H9 (cell line): ENCODE measurements around the gene LRP1B. TPM values are rescaled to one million over a fixed set of nuclear protein-coding genes. Genes with fewer than 3 reads are reported as not detected.

Source experiments
- DNase-seq: peaks from one replicate; pipeline ENCODE4 v3.0.0-alpha.2; 2017
- H2AFZ ChIP-seq: one replicate; pipeline ENCODE4 v1.6.1; 2013; ENCODE audit warnings: mild to moderate bottlenecking, low read length, control low read depth, moderate library complexity
- H2AK5ac ChIP-seq: 2 replicates; pipeline ENCODE4 v1.6.1; 2013; ENCODE audit warnings: low read length, control low read depth, mixed read lengths; ENCODE audit not compliant: insufficient read length
- H2BK120ac ChIP-seq: one replicate; pipeline ENCODE4 v1.6.1; 2013; ENCODE audit warnings: low read depth, mild to moderate bottlenecking, low read length, control low read depth, inconsistent platforms; ENCODE audit not compliant: poor library complexity, severe bottlenecking
- H2BK12ac ChIP-seq: 2 replicates; pipeline ENCODE4 v1.6.1; 2013; ENCODE audit warnings: low read length, control low read depth, mixed read lengths, low read depth; ENCODE audit not compliant: insufficient read length
- H2BK15ac ChIP-seq: 2 replicates; pipeline ENCODE4 v1.6.1; 2013; ENCODE audit warnings: low read depth, low read length, control low read depth
- H2BK20ac ChIP-seq: one replicate; pipeline ENCODE4 v1.6.1; 2013; ENCODE audit warnings: low read depth, mild to moderate bottlenecking, low read length, control low read depth, inconsistent platforms; ENCODE audit not compliant: poor library complexity, severe bottlenecking
- H2BK5ac ChIP-seq: 2 replicates; pipeline ENCODE4 v1.6.1; 2013; ENCODE audit warnings: low read length, control low read depth, mixed read lengths; ENCODE audit not compliant: insufficient read length
- H3K14ac ChIP-seq: 2 replicates; pipeline ENCODE4 v1.6.1; 2013; ENCODE audit warnings: low read length, control low read depth; ENCODE audit not compliant: insufficient read depth
- H3K18ac ChIP-seq: 2 replicates; pipeline ENCODE4 v1.6.1; 2013; ENCODE audit warnings: low read depth, mild to moderate bottlenecking, mixed read lengths, low read length, control low read depth; ENCODE audit not compliant: insufficient read length
- H3K23ac ChIP-seq: 2 replicates; pipeline ENCODE4 v1.6.1; 2013; ENCODE audit warnings: low read length, control low read depth, mixed read lengths, low read depth; ENCODE audit not compliant: insufficient read length
- H3K23me2 ChIP-seq: 2 replicates; pipeline ENCODE4 v1.6.1; 2013; ENCODE audit warnings: low read depth, mild to moderate bottlenecking, mixed read lengths, low read length, control low read depth; ENCODE audit not compliant: insufficient read length, poor library complexity, severe bottlenecking
- H3K27ac ChIP-seq: 2 replicates; pipeline ENCODE4 v1.5.1; 2013; ENCODE audit warnings: low read length, control low read depth, mixed read lengths, low read depth; ENCODE audit not compliant: insufficient read length
- H3K27me3 ChIP-seq: 2 replicates; pipeline ENCODE4 v1.6.1; 2013; ENCODE audit warnings: low read length, control low read depth, inconsistent platforms; ENCODE audit not compliant: insufficient read depth
- H3K4ac ChIP-seq: 2 replicates; pipeline ENCODE4 v1.6.1; 2013; ENCODE audit warnings: low read depth, mild to moderate bottlenecking, control low read depth, inconsistent platforms, low read length, moderate library complexity
- H3K4me1 ChIP-seq: 2 replicates; pipeline ENCODE4 v1.6.1; 2013; ENCODE audit warnings: low read length, control low read depth, inconsistent platforms; ENCODE audit not compliant: insufficient read depth
- H3K4me2 ChIP-seq: 2 replicates; pipeline ENCODE4 v1.6.1; 2013; ENCODE audit warnings: low read length, control low read depth, mixed read lengths; ENCODE audit not compliant: insufficient read length, insufficient read depth
- H3K56ac ChIP-seq: 2 replicates; pipeline ENCODE4 v1.6.1; 2013; ENCODE audit warnings: low read depth, mild to moderate bottlenecking, mixed read lengths, low read length, control low read depth; ENCODE audit not compliant: insufficient read length
- H3K79me1 ChIP-seq: 2 replicates; pipeline ENCODE4 v1.6.1; 2013; ENCODE audit warnings: low read depth, mild to moderate bottlenecking, moderate library complexity, low read length, control low read depth, inconsistent platforms; ENCODE audit not compliant: insufficient read depth, poor library complexity, severe bottlenecking
- H3K79me2 ChIP-seq: 2 replicates; pipeline ENCODE4 v1.6.1; 2013; ENCODE audit warnings: low read length, control low read depth, inconsistent platforms; ENCODE audit not compliant: insufficient read depth
- H3K9ac ChIP-seq: 2 replicates; pipeline ENCODE4 v1.6.1; 2013; ENCODE audit warnings: low read length, control low read depth, mixed read lengths; ENCODE audit not compliant: insufficient read length; ENCODE audit errors: extremely low read depth
- H3K9me3 ChIP-seq: one replicate; pipeline ENCODE4 v1.6.1; 2013; ENCODE audit warnings: low read depth, low read length, inconsistent platforms; ENCODE audit not compliant: control insufficient read depth
- H3T11ph ChIP-seq: one replicate; pipeline ENCODE4 v1.6.1; 2013; ENCODE audit warnings: mild to moderate bottlenecking, low read length, control low read depth, inconsistent platforms
- H4K20me1 ChIP-seq: one replicate; pipeline ENCODE4 v1.6.1; 2013; ENCODE audit not compliant: control insufficient read depth, insufficient read length, insufficient read depth
- H4K5ac ChIP-seq: 2 replicates; pipeline ENCODE4 v1.6.1; 2013; ENCODE audit warnings: low read depth, mild to moderate bottlenecking, mixed read lengths, low read length, control low read depth; ENCODE audit not compliant: insufficient read length
- H4K8ac ChIP-seq: replicated peaks from 2 replicates; pipeline ENCODE4 v1.6.1; 2013; ENCODE audit warnings: low read length, control low read depth, mixed read lengths, low read depth; ENCODE audit not compliant: insufficient read length
- H4K91ac ChIP-seq: 2 replicates; pipeline ENCODE4 v1.6.1; 2013; ENCODE audit warnings: low read depth, mild to moderate bottlenecking, moderate library complexity, mixed read lengths, low read length, control low read depth; ENCODE audit not compliant: insufficient read length
- H3K27ac Mint-ChIP-seq, 3 experiments: 2 replicates in 2 of 3; 3 replicates in 1 of 3; pipeline ENCODE4 v1.8.0; 2020 to 2021; ENCODE audit warnings: mixed read lengths in 3 of 3, mild to moderate bottlenecking in 1 of 3, moderate library complexity in 1 of 3
- H3K27me3 Mint-ChIP-seq: 2 replicates; pipeline ENCODE4 v1.8.0; 2021; ENCODE audit warnings: low read depth, mild to moderate bottlenecking, moderate library complexity, mixed read lengths
- H3K36me3 Mint-ChIP-seq, 3 experiments: 2 replicates in 2 of 3; 3 replicates in 1 of 3; pipeline ENCODE4 v1.8.0; 2020 to 2021; ENCODE audit warnings: low read depth in 3 of 3, mixed read lengths in 3 of 3; ENCODE audit not compliant: insufficient read depth in 1 of 3
- H3K4me1 Mint-ChIP-seq, 2 experiments: 2 replicates each; pipeline ENCODE4 v1.8.0; 2020; ENCODE audit warnings: mixed read lengths in 2 of 2
- H3K4me3 Mint-ChIP-seq, 2 experiments: 2 replicates in 1 of 2; 3 replicates in 1 of 2; pipeline ENCODE4 v1.8.0; 2020 to 2021; ENCODE audit warnings: mild to moderate bottlenecking in 2 of 2, mixed read lengths in 2 of 2, moderate library complexity in 1 of 2
- H3K9me3 Mint-ChIP-seq, 2 experiments: 2 replicates in 1 of 2; 3 replicates in 1 of 2; pipeline ENCODE4 v1.8.0; 2020; ENCODE audit warnings: mild to moderate bottlenecking in 2 of 2, mixed read lengths in 2 of 2, moderate library complexity in 1 of 2
- WGBS: extraction: QIAGEN DNeasy Blood & Tissue Kit; methylation state at CpG from one replicate; pipeline ENCODE4 v1.1.7; 2013; ENCODE audit warnings: missing lambda C conversion rate, low lambda C conversion rate, mixed read lengths; ENCODE audit not compliant: insufficient read length; ENCODE audit errors: extremely low coverage; 5-methylcytosine and 5-hydroxymethylcytosine counted together
- total RNA-seq: library from RNA; stranded (reverse); gene quantifications from 2 replicates; pipeline ENCODE4 v1.2.1, GENCODE V29; 2021
- TF ChIP-seq, protein P1 (sequence below): fragments of 200-600 bp; sonication (generic); conservative IDR thresholded peaks from 3 replicates; pipeline ENCODE4 v1.8.0; 2021; ENCODE audit warnings: antibody characterized with exemption, mild to moderate bottlenecking

The LRP1B gene
- total RNA-seq, 1 experiment from 2014 or later = not detected

DNA sequence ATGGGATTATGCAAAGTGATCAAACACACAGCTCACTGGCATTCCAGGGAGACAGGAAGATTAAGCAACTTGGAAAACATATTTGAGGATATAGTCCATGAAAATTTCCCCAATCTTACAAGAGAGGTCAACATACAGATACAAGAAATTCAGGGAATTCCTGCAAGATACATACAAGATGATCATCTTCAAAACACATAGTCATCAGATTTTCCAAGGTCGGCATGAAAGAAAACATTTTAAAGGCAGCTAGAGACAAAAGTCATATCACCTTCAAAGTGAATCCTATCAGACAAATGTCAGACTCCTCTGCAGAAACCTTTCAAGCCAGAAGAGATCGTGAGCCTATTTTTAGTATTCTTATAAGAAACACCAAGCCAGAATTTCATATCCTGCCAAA, 1188.5 kb downstream of the LRP1B start:
- Histone ChIP-seq H3T11ph (no peak overlapping the region), H3K4me2 (no peak overlapping the region), H4K91ac (no peak overlapping the region), H4K20me1 (no peaks in the 10 kb centered on the region), H3K4me1 (no peaks in the 10 kb centered on the region), H3K18ac (no peak overlapping the region), H3K14ac (no peak overlapping the region), H2BK12ac (no peak overlapping the region), H3K79me2 (no peaks in the 10 kb centered on the region), H2BK15ac (no peak overlapping the region), H3K9ac (no peak overlapping the region), H3K79me1 (no peaks in the 10 kb centered on the region), H4K8ac (no peak overlapping the region), H3K56ac (no peak overlapping the region), H2BK20ac (no peak overlapping the region), H3K23me2 (no peaks in the 10 kb centered on the region), H3K9me3 (no peaks in the 10 kb centered on the region), H3K27me3 (no peaks in the 10 kb centered on the region), H3K4ac (no peak overlapping the region), H4K5ac (no peak overlapping the region), H2AK5ac (no peak overlapping the region), H2BK5ac (no peak overlapping the region), H3K23ac (no peak overlapping the region), H3K27ac (no peak overlapping the region), H2BK120ac (no peak overlapping the region), H2AFZ (no peak overlapping the region)
- Mint-ChIP-seq H3K9me3 (peaks cover 0 to 3% of the 10 kb centered on the region in 2 experiments; a peak in 1 of 5 replicates), H3K36me3 (no peaks in the 10 kb centered on the region), H3K27ac (no peak overlapping the region), H3K4me1 (peaks cover 10% of the 10 kb centered on the region in 2 experiments), H3K27me3 (no peaks in the 10 kb centered on the region), H3K4me3 (no peak overlapping the region)
- DNase-seq = no peak
- no CpG with 5 or more reads among the region's 2 CpGs for WGBS
- TF ChIP-seq, protein P1, sequence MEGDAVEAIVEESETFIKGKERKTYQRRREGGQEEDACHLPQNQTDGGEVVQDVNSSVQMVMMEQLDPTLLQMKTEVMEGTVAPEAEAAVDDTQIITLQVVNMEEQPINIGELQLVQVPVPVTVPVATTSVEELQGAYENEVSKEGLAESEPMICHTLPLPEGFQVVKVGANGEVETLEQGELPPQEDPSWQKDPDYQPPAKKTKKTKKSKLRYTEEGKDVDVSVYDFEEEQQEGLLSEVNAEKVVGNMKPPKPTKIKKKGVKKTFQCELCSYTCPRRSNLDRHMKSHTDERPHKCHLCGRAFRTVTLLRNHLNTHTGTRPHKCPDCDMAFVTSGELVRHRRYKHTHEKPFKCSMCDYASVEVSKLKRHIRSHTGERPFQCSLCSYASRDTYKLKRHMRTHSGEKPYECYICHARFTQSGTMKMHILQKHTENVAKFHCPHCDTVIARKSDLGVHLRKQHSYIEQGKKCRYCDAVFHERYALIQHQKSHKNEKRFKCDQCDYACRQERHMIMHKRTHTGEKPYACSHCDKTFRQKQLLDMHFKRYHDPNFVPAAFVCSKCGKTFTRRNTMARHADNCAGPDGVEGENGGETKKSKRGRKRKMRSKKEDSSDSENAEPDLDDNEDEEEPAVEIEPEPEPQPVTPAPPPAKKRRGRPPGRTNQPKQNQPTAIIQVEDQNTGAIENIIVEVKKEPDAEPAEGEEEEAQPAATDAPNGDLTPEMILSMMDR = no peak
